ENCODE results near the gene LMO2.
"Not testable (repeated sequence)": the region's sequence is repeated elsewhere in the genome, so short reads cannot be mapped to it uniquely, and the experiment has no call there.

Gene LMO2

GRCh38 chr11:33891714-33892327, at the start of gene LMO2:
LMO2 (minus strand) TSS chr11:33892076; CDS start chr11:33869716, 22,360 bp downstream.
- DNase-seq (ENCODE audit: low read depth): no peak

GRCh38 chr11:33940538-33940815, 48.6 kb upstream of the LMO2 start:
- no peak for DNase-seq (ENCODE audit: low read depth)

- no peak for DNase-seq (ENCODE audit: low read depth)
Measured at GRCh38 chr11:33936725-33937604, 45.1 kb upstream of the LMO2 start.

GRCh38 chr11:33935461-33936456, 43.9 kb upstream of the LMO2 start:
- DNase-seq (ENCODE audit: low read depth): no peak

- no peak for DNase-seq (ENCODE audit: low read depth)
Measured at GRCh38 chr11:33935005-33935404, 43.1 kb upstream of the LMO2 start.

GRCh38 chr11:33934450-33934849, 42.6 kb upstream of the LMO2 start:
- no peak for DNase-seq (ENCODE audit: low read depth)

- no peak for DNase-seq (ENCODE audit: low read depth)
Measured at GRCh38 chr11:33933602-33934001, 41.7 kb upstream of the LMO2 start.

- no peak for DNase-seq (ENCODE audit: low read depth)
Measured at GRCh38 chr11:33932721-33933120, 40.8 kb upstream of the LMO2 start.

- not testable (repeated sequence) for DNase-seq (ENCODE audit: low read depth)
Measured at GRCh38 chr11:33931739-33932366, 40.0 kb upstream of the LMO2 start.

GRCh38 chr11:33931067-33931466, 39.2 kb upstream of the LMO2 start:
- no peak for DNase-seq (ENCODE audit: low read depth)

- no peak for DNase-seq (ENCODE audit: low read depth)
Measured at GRCh38 chr11:33930317-33931021, 38.6 kb upstream of the LMO2 start.

- no peak for DNase-seq (ENCODE audit: low read depth)
Measured at GRCh38 chr11:33928564-33928963, 36.7 kb upstream of the LMO2 start.

- no peak for DNase-seq (ENCODE audit: low read depth)
Measured at GRCh38 chr11:33926671-33927552, 35.0 kb upstream of the LMO2 start.

GRCh38 chr11:33924341-33924740, 32.5 kb upstream of the LMO2 start:
- no peak for DNase-seq (ENCODE audit: low read depth)

- no peak for DNase-seq (ENCODE audit: low read depth)
Measured at GRCh38 chr11:33923626-33924025, 31.8 kb upstream of the LMO2 start.

GRCh38 chr11:33920838-33921613, 29.1 kb upstream of the LMO2 start:
- no peak for DNase-seq (ENCODE audit: low read depth)

GRCh38 chr11:33919645-33920044, 27.8 kb upstream of the LMO2 start:
- DNase-seq (ENCODE audit: low read depth): no peak

- DNase-seq (ENCODE audit: low read depth): not testable (repeated sequence)
Measured at GRCh38 chr11:33917402-33917801, 25.5 kb upstream of the LMO2 start.

- DNase-seq (ENCODE audit: low read depth): no peak
Measured at GRCh38 chr11:33916736-33917135, 24.9 kb upstream of the LMO2 start.

GRCh38 chr11:33915526-33915925, 23.6 kb upstream of the LMO2 start:
- DNase-seq (ENCODE audit: low read depth): no peak
